ENCODE results near the gene MAN1A2. TPM values are rescaled to one million over a fixed set of nuclear protein-coding genes. Genes with fewer than 3 reads are reported as not detected.

Gene MAN1A2
- total and polyA plus RNA-seq, 9 of the 15 experiments (the other 6 are each of a cell fraction or from before 2014, with no cell fraction given) = 4.2 to 38.4 (median 18.7) TPM

GRCh38 chr1:117339866-117340700 lies 27.2 kb upstream of the MAN1A2 start (continued):
- TF ChIP-seq STAT6 (CRISPR knock-in tag; IDR thresholded peaks at IDR 0.05) (no peak), ZNF124 (CRISPR knock-in tag; IDR thresholded peaks at IDR 0.05) (no peak), RCOR1 (IDR thresholded peaks at IDR 0.05; ENCODE audit: borderline replicate concordance in 1 of 2, low read depth in 2 of 2, low read length in 2 of 2) (peak in 1 of 2 experiments; percentile 64; a peak in 1 of 4 replicates), TSC22D4 (tag; IDR thresholded peaks at IDR 0.05) (no peak), CREM (IDR thresholded peaks at IDR 0.05; ENCODE audit: low read depth) (peak; percentile 68), NONO (IDR thresholded peaks at IDR 0.05; ENCODE audit: low read depth in 2 of 2, low read length in 1 of 2) (no peak), ZNF79 (CRISPR knock-in tag; IDR thresholded peaks at IDR 0.05; ENCODE audit: low read depth) (peak; percentile 53; the same call in 1 of the 2 replicates), NFXL1 (CRISPR knock-in tag; IDR thresholded peaks at IDR 0.05) (no peak), CHCHD3 (CRISPR knock-in tag; IDR thresholded peaks at IDR 0.05) (no peak), ZBTB43 (CRISPR knock-in tag; IDR thresholded peaks at IDR 0.05) (no peak), ZNF780A (CRISPR knock-in tag; IDR thresholded peaks at IDR 0.05) (no peak), SMARCA5 (IDR thresholded peaks at IDR 0.05) (no peak), NR4A1 (CRISPR knock-in tag; IDR thresholded peaks at IDR 0.05) (no peak), NR4A1 (tag; IDR thresholded peaks at IDR 0.05) (peak; percentile 62), KDM1A (IDR thresholded peaks at IDR 0.05) (no peak), PML (IDR thresholded peaks at IDR 0.05; ENCODE audit: low read length) (no peak), SAFB (IDR thresholded peaks at IDR 0.05; ENCODE audit: borderline replicate concordance, low read depth, low read length) (no peak), FUS (optimal IDR thresholded peaks at IDR 0.05; ENCODE audit: low read depth, low read length) (no peak), BRF1 (IDR thresholded peaks at IDR 0.05; ENCODE audit: borderline replicate concordance, extremely low read depth, insufficient read length) (no peak), PYGO2 (tag; IDR thresholded peaks at IDR 0.05) (peak; percentile 70), BACH1 (tag; IDR thresholded peaks at IDR 0.05) (peak; percentile 82), VEZF1 (CRISPR knock-in tag; IDR thresholded peaks at IDR 0.05) (peak; percentile 67), ZNF23 (CRISPR knock-in tag; IDR thresholded peaks at IDR 0.05) (no peak), GATA2 (CRISPR knock-in tag; IDR thresholded peaks at IDR 0.05) (peak; percentile 42; the same call in 1 of the 2 replicates), ESRRB (CRISPR knock-in tag; IDR thresholded peaks at IDR 0.05; ENCODE audit: borderline replicate concordance) (no peak)

All from K562 (cell line).